WTC11 (cell line): ENCODE measurements around the gene HMGB2. TPM values are rescaled to one million over a fixed set of nuclear protein-coding genes. Genes with fewer than 3 reads are reported as not detected.

Experiments used
- ATAC-seq: fragments of 200-7000 bp; cut with Tn5 transposase; 2 replicates; pipeline ENCODE4 v1.10.0; 2021; ENCODE audit warnings: mild to moderate bottlenecking, moderate library complexity
- CTCF ChIA-PET: fragments of 300-600 bp; sonication (Branson Sonifier 250); formaldehyde crosslinking; loops from one replicate; lab custom pipeline; 2021; ENCODE audit warnings: antibody characterized with exemption; lab: Charles Lee
- POLR2A ChIA-PET: fragments of 350-600 bp; sonication (Branson Sonifier 250); formaldehyde crosslinking; loops from one replicate; lab custom pipeline; 2021; ENCODE audit warnings: antibody characterized with exemption; lab: Charles Lee
- DNase-seq: peaks from one replicate; pipeline ENCODE4 v3.0.0; 2021; ENCODE audit warnings: low spot score
- H3K27ac Mint-ChIP-seq: 2 replicates; pipeline ENCODE4 v1.8.0; 2021; ENCODE audit warnings: mixed read lengths
- H3K27me3 Mint-ChIP-seq: 2 replicates; pipeline ENCODE4 v1.8.0; 2021; ENCODE audit warnings: low read depth, mild to moderate bottlenecking, moderate library complexity, mixed read lengths
- H3K36me3 Mint-ChIP-seq: 2 replicates; pipeline ENCODE4 v1.8.0; 2021; ENCODE audit warnings: mixed read lengths
- H3K4me1 Mint-ChIP-seq: 2 replicates; pipeline ENCODE4 v1.8.0; 2022; ENCODE audit warnings: mixed read lengths
- H3K4me3 Mint-ChIP-seq: 2 replicates; pipeline ENCODE4 v1.8.0; 2021; ENCODE audit warnings: mild to moderate bottlenecking, moderate library complexity, mixed read lengths
- H3K9me3 Mint-ChIP-seq: 2 replicates; pipeline ENCODE4 v1.8.0; 2021; ENCODE audit warnings: mixed read lengths
- ARID4B ChIP-seq: sonication (generic); formaldehyde crosslinking; IDR thresholded peaks from 2 replicates; pipeline ENCODE4 v1.8.0; 2023; ENCODE audit warnings: missing genetic modification reagents, mild to moderate bottlenecking, borderline replicate concordance
- GABPB1 ChIP-seq: sonication (generic); formaldehyde crosslinking; IDR thresholded peaks from 2 replicates; pipeline ENCODE4 v1.8.1; 2023; ENCODE audit warnings: mild to moderate bottlenecking, missing genetic modification reagents
- NFATC4 ChIP-seq: fragments of 250-450 bp; sonication (Bioruptor Pico); IDR thresholded peaks from 2 replicates; pipeline ENCODE4 v1.9.0; 2021; ENCODE audit warnings: mild to moderate bottlenecking
- OVOL2 ChIP-seq: fragments of 250-450 bp; sonication (Bioruptor Pico); IDR thresholded peaks from 2 replicates; pipeline ENCODE4 v1.9.0; 2021; ENCODE audit warnings: mild to moderate bottlenecking, borderline replicate concordance
- SP1 ChIP-seq: sonication (generic); formaldehyde crosslinking; conservative IDR thresholded peaks from 2 replicates; pipeline ENCODE4 v1.8.1; 2022; ENCODE audit warnings: missing genetic modification reagents
- total RNA-seq: library from RNA; stranded (reverse); gene quantifications from 3 replicates; pipeline ENCODE4 v1.2.3, GENCODE V29; 2021
- TF ChIP-seq, protein P1 (sequence below): fragments of 250-450 bp; sonication (Bioruptor Pico); IDR thresholded peaks from 2 replicates; pipeline ENCODE4 v2.1.2; 2022; ENCODE audit warnings: mild to moderate bottlenecking, moderate library complexity
- TF ChIP-seq, protein P2 (sequence below): fragments of 250-450 bp; sonication (Bioruptor Pico); IDR thresholded peaks from 2 replicates; pipeline ENCODE4 v1.9.0; 2021; ENCODE audit warnings: mild to moderate bottlenecking

HMGB2 gene
- total RNA-seq, 1 experiment from 2014 or later = 279 TPM

DNA sequence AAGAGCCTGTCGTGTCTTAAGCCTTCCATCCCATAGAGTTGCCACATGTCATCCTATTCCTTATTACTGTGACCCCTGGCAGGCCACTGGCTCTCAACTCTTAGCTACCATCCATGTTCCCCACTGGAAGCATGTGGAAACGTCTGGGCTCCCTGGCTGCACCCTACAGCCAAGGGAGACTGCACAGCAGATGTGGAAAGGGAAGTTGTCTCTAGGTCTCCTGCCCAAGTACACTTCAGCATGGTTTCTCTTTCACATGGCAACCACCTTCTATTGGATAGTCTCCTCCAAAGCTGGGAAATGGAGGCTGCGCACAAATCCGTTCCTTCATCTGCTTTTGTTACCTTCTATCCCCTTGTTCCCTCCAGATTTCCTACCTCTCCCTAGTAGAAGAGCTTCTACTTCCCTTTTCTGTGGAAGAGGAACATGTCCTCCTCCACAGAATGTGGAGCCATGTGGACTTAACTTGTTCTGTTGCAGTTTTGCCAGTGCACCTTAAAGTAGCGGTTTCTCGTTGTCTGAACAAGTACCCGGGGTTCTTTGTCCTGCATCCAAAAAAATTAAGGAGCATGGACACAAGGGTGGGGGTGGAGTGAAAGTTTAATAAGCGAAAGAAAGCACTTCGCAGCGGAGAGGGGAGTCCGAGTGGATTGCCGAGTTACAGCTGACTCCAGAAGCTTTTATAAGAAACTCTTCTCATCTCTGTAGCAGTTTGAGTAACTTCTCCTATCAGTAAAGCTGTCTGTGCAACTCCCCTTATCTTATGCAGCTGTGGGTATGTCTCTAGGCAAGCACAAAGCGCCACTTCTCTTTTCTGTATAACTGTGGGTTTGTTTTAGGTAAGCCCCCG is 52.5 kb downstream of the HMGB2 start:
- no peak for TF ChIP-seq ARID4B (CRISPR knock-in tag)
- TF ChIP-seq OVOL2 = no peak
- no peak for TF ChIP-seq SP1
- TF ChIP-seq NFATC4 (CRISPR knock-in tag) = no peak
- no peak for TF ChIP-seq GABPB1 (CRISPR knock-in tag)
- TF ChIP-seq, protein P1, sequence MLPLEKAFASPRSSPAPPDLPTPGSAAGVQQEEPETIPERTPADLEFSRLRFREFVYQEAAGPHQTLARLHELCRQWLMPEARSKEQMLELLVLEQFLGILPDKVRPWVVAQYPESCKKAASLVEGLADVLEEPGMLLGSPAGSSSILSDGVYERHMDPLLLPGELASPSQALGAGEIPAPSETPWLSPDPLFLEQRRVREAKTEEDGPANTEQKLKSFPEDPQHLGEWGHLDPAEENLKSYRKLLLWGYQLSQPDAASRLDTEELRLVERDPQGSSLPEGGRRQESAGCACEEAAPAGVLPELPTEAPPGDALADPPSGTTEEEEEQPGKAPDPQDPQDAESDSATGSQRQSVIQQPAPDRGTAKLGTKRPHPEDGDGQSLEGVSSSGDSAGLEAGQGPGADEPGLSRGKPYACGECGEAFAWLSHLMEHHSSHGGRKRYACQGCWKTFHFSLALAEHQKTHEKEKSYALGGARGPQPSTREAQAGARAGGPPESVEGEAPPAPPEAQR (CRISPR knock-in tag) = no peak
- TF ChIP-seq, protein P2, sequence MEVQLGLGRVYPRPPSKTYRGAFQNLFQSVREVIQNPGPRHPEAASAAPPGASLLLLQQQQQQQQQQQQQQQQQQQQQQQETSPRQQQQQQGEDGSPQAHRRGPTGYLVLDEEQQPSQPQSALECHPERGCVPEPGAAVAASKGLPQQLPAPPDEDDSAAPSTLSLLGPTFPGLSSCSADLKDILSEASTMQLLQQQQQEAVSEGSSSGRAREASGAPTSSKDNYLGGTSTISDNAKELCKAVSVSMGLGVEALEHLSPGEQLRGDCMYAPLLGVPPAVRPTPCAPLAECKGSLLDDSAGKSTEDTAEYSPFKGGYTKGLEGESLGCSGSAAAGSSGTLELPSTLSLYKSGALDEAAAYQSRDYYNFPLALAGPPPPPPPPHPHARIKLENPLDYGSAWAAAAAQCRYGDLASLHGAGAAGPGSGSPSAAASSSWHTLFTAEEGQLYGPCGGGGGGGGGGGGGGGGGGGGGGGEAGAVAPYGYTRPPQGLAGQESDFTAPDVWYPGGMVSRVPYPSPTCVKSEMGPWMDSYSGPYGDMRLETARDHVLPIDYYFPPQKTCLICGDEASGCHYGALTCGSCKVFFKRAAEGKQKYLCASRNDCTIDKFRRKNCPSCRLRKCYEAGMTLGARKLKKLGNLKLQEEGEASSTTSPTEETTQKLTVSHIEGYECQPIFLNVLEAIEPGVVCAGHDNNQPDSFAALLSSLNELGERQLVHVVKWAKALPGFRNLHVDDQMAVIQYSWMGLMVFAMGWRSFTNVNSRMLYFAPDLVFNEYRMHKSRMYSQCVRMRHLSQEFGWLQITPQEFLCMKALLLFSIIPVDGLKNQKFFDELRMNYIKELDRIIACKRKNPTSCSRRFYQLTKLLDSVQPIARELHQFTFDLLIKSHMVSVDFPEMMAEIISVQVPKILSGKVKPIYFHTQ = no peak
- ChIA-PET CTCF (interaction anchor here (0.8 to 1.6 kb wide), 8 partner anchors 15 to 268 kb away, joined by 3 to 5 read pairs (median 4); no protein-coding TSS in a partner anchor), POLR2A (no interaction called here)
- H3K9me3 Mint-ChIP-seq = peaks cover 43% of the 10 kb centered on the region
- H3K27ac Mint-ChIP-seq = no peak overlapping the region
- ATAC-seq = no peak; the same call in 1 of the 2 replicates
- H3K36me3 Mint-ChIP-seq = peaks cover 51% of the 10 kb centered on the region
- DNase-seq = no peak
- no peaks in the 10 kb centered on the region for H3K27me3 Mint-ChIP-seq
- peaks cover 9% of the 10 kb centered on the region for H3K4me1 Mint-ChIP-seq
- H3K4me3 Mint-ChIP-seq = no peak overlapping the region

Other genes with a start within 250 kb of the HMGB2 start
- gene GALNT7, start 165.5 kb downstream of the HMGB2 start, total RNA-seq = 79.9 to 86.9 TPM (median 82.8 TPM) in 3 replicates
- gene SAP30, start 36.6 kb upstream of the HMGB2 start, total RNA-seq = 20.0 to 21.1 TPM (median 20.0 TPM) in 3 replicates
- gene SCRG1, start 64.8 kb upstream of the HMGB2 start, total RNA-seq = not detected in 3 replicates
- 0.09 to 0.13 TPM in 2 of 3 replicates, not detected in the other for gene HAND2, start 195.9 kb upstream of the HMGB2 start, total RNA-seq